Subcutaneous abdominal adipose tissue (tissue), 5 donors: ENCODE measurements around the gene CHPF2.
A peak's percentile ranks its signal among the peaks of the same experiment; 100 is the strongest.

Source experiments
- H3K27ac ChIP-seq: one replicate; pipeline ENCODE4 v1.7.0; 2013; ENCODE audit warnings: low read depth, mild to moderate bottlenecking, inconsistent platforms, low read length, moderate library complexity
- H3K27me3 ChIP-seq, 5 donors: one replicate each; pipeline ENCODE4 v1.7.0; 2013; ENCODE audit warnings: low read length in 5 of 5, inconsistent platforms in 1 of 5; ENCODE audit not compliant: control insufficient read depth in 5 of 5, insufficient read depth in 4 of 5
- H3K36me3 ChIP-seq, 5 donors: one replicate each; pipeline ENCODE4 v1.7.0; 2013; ENCODE audit warnings: low read length in 5 of 5; ENCODE audit not compliant: control insufficient read depth in 5 of 5, insufficient read depth in 5 of 5
- H3K4me1 ChIP-seq, 5 donors: one replicate each; pipeline ENCODE4 v1.7.0; 2013; ENCODE audit warnings: low read length in 5 of 5, mild to moderate bottlenecking in 3 of 5, moderate library complexity in 1 of 5; ENCODE audit not compliant: control insufficient read depth in 5 of 5, insufficient read depth in 5 of 5
- H3K4me3 ChIP-seq, 5 donors: one replicate each; pipeline ENCODE4 v1.7.0; 2013; ENCODE audit warnings: low read length in 5 of 5, low read depth in 1 of 5
- H3K9ac ChIP-seq, 5 donors: one replicate each; pipeline ENCODE4 v1.7.0; 2013; ENCODE audit warnings: low read length in 5 of 5, mild to moderate bottlenecking in 4 of 5, moderate library complexity in 3 of 5
- H3K9me3 ChIP-seq, 5 donors: one replicate each; pipeline ENCODE4 v1.7.0; 2013; ENCODE audit warnings: low read length in 5 of 5; ENCODE audit not compliant: control insufficient read depth in 5 of 5
- donor health status: healthy.
- donor health status: healthy.
- donor health status: healthy.
- donor health status: healthy.
- donor health status: healthy.

CHPF2 gene

DNA sequence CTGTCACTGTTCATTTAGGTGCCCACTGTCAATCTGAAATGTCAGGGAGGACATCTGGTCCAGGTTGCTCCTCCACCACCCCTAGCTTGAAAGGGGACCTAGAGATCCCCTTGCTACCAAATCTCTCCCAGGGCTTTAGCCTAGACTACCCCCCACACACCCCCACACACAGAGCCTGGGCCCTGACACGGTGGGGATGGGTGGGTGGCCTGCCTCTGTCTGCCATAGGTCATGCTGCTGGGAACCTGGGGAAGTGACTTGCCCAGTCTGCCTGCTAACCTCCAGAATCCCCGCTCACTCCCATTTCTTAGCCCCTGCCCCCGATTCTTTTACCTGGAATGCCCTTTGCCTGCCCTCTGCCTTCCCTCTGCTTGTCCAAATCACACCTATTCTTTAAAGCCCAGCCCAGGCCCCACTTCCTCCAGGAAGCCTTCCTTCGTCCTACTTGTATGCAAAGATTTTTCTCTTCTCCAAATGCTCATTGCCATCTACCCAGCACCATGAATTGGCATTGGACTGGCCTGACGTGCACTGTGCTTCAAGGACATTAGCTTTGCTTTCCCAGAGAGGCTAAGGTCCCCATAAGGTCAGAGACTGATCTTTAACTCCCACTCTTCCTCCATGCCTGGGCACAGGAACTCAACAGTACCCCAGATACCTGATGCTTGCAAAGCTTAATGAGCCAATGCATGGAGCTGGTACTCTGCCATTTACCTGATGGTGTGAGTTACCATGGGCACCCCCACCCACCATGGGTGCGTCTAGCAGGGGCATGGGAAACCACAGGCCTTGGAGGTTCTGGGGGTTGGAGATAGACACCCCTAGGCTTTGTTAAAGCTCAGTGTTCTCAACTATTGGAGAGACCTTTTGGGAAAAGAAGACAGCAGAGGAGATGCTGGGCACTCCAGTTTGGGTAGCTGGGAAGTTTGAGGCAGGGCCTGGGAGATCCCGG is 18.2 kb downstream of the CHPF2 start:
- H3K9ac ChIP-seq, result peak overlapping the region in 2 of 5 donors; percentile 31 to 45
- peaks cover 0 to 16% (median 0%) of the 10 kb centered on the region in 5 donors for H3K27me3 ChIP-seq
- no peaks in the 10 kb centered on the region for H3K36me3 ChIP-seq
- no peaks in the 10 kb centered on the region for H3K9me3 ChIP-seq
- H3K27ac ChIP-seq, result no peak overlapping the region
- peaks cover 6 to 73% (median 67%) of the 10 kb centered on the region in 5 donors for H3K4me1 ChIP-seq
- peak overlapping the region in 4 of 5 donors; percentile 22 to 68 (median 60) for H3K4me3 ChIP-seq

DNA sequence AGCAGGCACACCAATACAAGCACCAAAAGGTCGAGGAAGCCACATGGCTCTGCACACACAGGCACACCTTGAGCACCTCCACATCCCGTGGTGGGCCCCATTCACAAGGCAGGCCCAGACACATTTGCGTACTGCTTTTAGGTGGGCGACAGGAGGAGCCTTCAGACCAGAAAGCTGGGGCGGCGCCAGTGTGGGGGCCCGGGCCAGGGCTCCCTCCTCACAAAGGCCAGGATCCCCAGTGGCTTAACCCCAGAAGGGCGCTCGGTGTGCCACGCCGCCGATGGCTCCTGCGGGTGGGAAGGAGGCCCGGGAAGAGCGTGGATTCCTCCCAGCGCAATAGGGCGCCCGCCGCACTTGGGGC is 19.0 kb downstream of the CHPF2 start:
- H3K9ac ChIP-seq, result peak overlapping the region in 3 of 5 donors; percentile 53 to 64 (median 61)
- peaks cover 6 to 66% (median 59%) of the 10 kb centered on the region in 5 donors for H3K4me1 ChIP-seq
- H3K9me3 ChIP-seq, result no peaks in the 10 kb centered on the region
- H3K36me3 ChIP-seq, result no peaks in the 10 kb centered on the region
- peaks cover 0 to 8% (median 0%) of the 10 kb centered on the region in 5 donors for H3K27me3 ChIP-seq
- peak overlapping the region; percentile 30 for H3K27ac ChIP-seq
- H3K4me3 ChIP-seq, result peak overlapping the region; percentile 42 to 69 (median 66)

DNA sequence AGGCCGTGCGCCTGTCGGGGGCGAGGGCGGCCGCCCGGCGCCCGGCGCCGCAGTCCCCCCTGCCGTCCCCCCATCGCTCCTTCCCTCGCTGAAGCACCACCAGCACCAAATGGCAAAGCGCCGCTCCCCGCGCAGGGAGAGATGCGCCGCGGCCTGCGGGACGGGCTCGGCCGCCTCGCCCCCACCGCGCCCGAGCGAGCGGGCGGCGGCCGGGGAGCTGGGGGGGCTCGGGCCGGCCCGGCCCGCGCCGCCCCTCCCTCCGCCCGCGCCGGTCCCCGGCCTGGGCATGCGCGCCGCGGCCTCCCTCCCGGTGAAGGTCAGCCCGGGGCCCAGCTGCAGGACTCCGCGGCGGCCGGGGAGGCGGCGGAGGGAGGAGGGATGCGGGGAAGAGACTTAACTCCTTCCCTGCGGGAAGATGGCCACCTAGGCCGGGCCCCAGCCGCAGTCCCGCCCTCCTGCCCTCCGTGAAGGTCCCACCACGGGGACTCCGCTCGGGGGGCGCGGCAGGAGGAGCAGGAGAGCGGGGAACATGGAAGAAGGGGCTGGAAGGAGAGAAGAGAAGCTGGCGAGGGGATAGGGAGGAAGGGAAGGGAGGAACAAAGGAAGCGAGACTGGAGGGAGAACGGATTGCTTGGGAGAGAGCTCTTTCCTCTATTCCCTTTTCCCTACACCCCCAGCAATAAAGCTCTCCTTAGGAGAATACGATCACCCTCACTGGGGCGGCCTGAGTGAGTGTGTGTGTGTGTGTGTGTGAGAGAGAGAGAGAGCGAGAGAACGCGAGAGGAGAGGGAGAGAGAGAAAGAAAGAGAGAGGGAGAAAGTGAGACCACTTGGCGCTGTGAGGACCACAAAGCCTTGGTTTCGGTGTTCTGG is 19.6 kb downstream of the CHPF2 start:
- no peaks in the 10 kb centered on the region for H3K9me3 ChIP-seq
- H3K4me3 ChIP-seq, result peak overlapping the region; percentile 66 to 78 (median 68)
- peaks cover 4 to 67% (median 55%) of the 10 kb centered on the region in 5 donors for H3K4me1 ChIP-seq

GRCh38 chr7:151252561-151252835 is 20.2 kb downstream of the CHPF2 start:
- Histone ChIP-seq H3K36me3 (no peaks in the 10 kb centered on the region), H3K27ac (no peak overlapping the region), H3K9me3 (no peaks in the 10 kb centered on the region), H3K4me3 (peak overlapping the region; percentile 66 to 78 (median 68)), H3K27me3 (peaks cover 0 to 10% (median 5%) of the 10 kb centered on the region in 5 donors), H3K4me1 (peaks cover 3 to 61% (median 50%) of the 10 kb centered on the region in 5 donors), H3K9ac (peak overlapping the region in 3 of 5 donors; percentile 72 to 81 (median 73))

More for the DNA sequence above, 19.6 kb downstream of the CHPF2 start:
- Histone ChIP-seq H3K27me3 (peaks cover 0 to 10% (median 3%) of the 10 kb centered on the region in 5 donors), H3K9ac (peak overlapping the region in 4 of 5 donors; percentile 65 to 81 (median 72)), H3K27ac (peak overlapping the region; percentile 30), H3K36me3 (no peaks in the 10 kb centered on the region)

- Histone ChIP-seq H3K4me3 (peak overlapping the region in 2 of 5 donors; percentile 66 to 68), H3K9ac (peak overlapping the region in 2 of 5 donors; percentile 35 to 81), H3K36me3 (no peaks in the 10 kb centered on the region), H3K27me3 (peaks cover 0 to 12% (median 8%) of the 10 kb centered on the region in 5 donors), H3K9me3 (no peaks in the 10 kb centered on the region), H3K27ac (no peak overlapping the region), H3K4me1 (peaks cover 3 to 56% (median 44%) of the 10 kb centered on the region in 5 donors)
Measured at GRCh38 chr7:151252961-151253711, 20.9 kb downstream of the CHPF2 start.

DNA sequence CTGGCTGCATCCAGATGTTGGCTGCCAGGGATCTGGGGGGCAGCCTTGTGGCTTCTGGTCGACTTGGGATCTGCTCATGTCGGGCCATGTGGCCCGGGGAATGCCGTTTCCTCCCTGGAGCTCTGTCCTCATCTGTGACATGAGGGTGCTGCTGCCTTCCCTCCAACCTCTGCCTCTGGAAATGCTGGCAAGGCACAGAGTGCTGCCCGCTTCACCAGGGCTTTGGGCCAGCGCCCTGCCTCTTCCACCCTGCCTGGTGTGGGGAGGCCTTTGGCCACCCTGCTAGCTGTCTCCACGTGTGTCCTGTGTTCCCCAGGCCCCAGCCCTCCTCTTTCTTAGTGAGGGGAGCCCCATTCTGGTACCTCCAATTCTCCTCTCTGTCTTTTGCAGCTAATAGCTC is 22.0 kb downstream of the CHPF2 start:
- H3K27ac ChIP-seq, result no peak overlapping the region
- no peaks in the 10 kb centered on the region for H3K9me3 ChIP-seq
- no peaks in the 10 kb centered on the region for H3K36me3 ChIP-seq
- peaks cover 3 to 50% (median 37%) of the 10 kb centered on the region in 5 donors for H3K4me1 ChIP-seq
- peak overlapping the region in 1 of 5 donors; percentile 35 for H3K9ac ChIP-seq
- peaks cover 0 to 12% (median 8%) of the 10 kb centered on the region in 5 donors for H3K27me3 ChIP-seq
- no peak overlapping the region for H3K4me3 ChIP-seq

GRCh38 chr7:151254851-151255250 is 22.6 kb downstream of the CHPF2 start:
- Histone ChIP-seq H3K4me3 (no peak overlapping the region), H3K27ac (no peak overlapping the region), H3K9me3 (no peaks in the 10 kb centered on the region), H3K4me1 (peaks cover 3 to 45% (median 31%) of the 10 kb centered on the region in 5 donors), H3K9ac (no peak overlapping the region), H3K36me3 (no peaks in the 10 kb centered on the region), H3K27me3 (peaks cover 0 to 12% (median 8%) of the 10 kb centered on the region in 5 donors)

- no peak overlapping the region for H3K27ac ChIP-seq
- no peaks in the 10 kb centered on the region for H3K9me3 ChIP-seq
- H3K4me1 ChIP-seq, result peaks cover 3 to 39% (median 26%) of the 10 kb centered on the region in 5 donors
- H3K36me3 ChIP-seq, result no peaks in the 10 kb centered on the region
- H3K4me3 ChIP-seq, result no peak overlapping the region
- H3K27me3 ChIP-seq, result peaks cover 0 to 14% (median 8%) of the 10 kb centered on the region in 5 donors
- no peak overlapping the region for H3K9ac ChIP-seq
Measured at GRCh38 chr7:151255390-151255789, 23.1 kb downstream of the CHPF2 start.

DNA sequence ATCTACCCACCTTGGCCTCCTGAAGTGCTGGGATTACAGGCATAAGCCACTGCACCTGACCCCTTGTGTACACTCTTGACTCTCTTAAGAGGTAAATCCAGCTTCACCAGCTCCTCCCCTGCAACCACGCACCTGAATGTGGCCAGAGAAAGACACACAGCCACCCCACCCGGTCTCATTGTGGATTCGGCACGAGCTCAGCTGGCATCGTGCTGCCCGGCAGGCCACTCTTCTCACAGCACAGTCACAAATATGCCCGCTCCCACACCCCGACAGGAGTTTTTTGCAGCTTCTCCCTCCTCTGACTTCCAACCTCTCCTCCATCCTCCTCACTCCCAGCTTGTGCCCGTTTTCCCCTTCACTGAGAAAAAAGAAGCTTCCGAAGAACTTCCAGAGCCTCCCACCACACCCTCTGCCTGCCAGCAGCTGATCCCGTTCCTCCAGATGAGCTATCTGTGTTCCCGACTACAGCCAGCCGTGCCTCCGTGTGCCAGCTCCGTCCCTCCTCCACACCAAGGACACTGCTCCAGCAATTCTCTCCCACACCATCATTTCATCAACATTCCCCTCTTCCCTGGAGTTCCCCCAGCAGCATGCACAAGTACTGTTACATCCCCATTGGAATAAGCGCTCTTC is 24.2 kb downstream of the CHPF2 start:
- H3K9me3 ChIP-seq, result no peaks in the 10 kb centered on the region
- no peak overlapping the region for H3K4me3 ChIP-seq
- H3K27me3 ChIP-seq, result peaks cover 2 to 25% (median 18%) of the 10 kb centered on the region in 5 donors
- H3K4me1 ChIP-seq, result peaks cover 0 to 31% (median 15%) of the 10 kb centered on the region in 5 donors
- no peak overlapping the region for H3K9ac ChIP-seq
- H3K27ac ChIP-seq, result no peak overlapping the region
- H3K36me3 ChIP-seq, result no peaks in the 10 kb centered on the region
